ENCODE results near the gene TAF11. TPM values are rescaled to one million over a fixed set of nuclear protein-coding genes. Genes with fewer than 3 reads are reported as not detected.

Gene TAF11
- total and polyA plus RNA-seq, 2 of the 8 experiments (the other 6 are each of a cell fraction or from before 2014, with no cell fraction given) = 38.2 to 48.6 TPM

- H3K23ac ChIP-seq (ENCODE audit: insufficient read length) = no peak overlapping the region
- H2AK5ac ChIP-seq (ENCODE audit: low read depth, low read length) = no peak overlapping the region
- H2AFZ ChIP-seq (ENCODE audit: low read length) = no peak overlapping the region
- no peak overlapping the region for H3K18ac ChIP-seq (ENCODE audit: extremely low read depth, low read length)
- H2BK5ac ChIP-seq (ENCODE audit: low read depth, low read length) = no peak overlapping the region
- H3K9me3 ChIP-seq (ENCODE audit: insufficient read depth in 2 of 2, low read depth in 1 of 2, low read length in 1 of 2) = no peaks in the 10 kb centered on the region
- H3K9ac ChIP-seq (replicated peaks in 1 of 4; ENCODE audit: extremely low read depth in 1 of 4, low read depth in 3 of 4, low read length in 3 of 4) = no peak overlapping the region
- H3K27ac ChIP-seq (ENCODE audit: low read depth, low read length) = no peak overlapping the region
- H4K5ac ChIP-seq (ENCODE audit: insufficient read length, low read depth, low read length) = no peak overlapping the region
- H2BK15ac ChIP-seq (ENCODE audit: low read length) = no peak overlapping the region
- H3K27me3 ChIP-seq (replicated peaks in 1 of 4; ENCODE audit: control insufficient read depth in 3 of 4, extremely low read depth in 1 of 4, insufficient read depth in 3 of 4, low read length in 3 of 4) = no peaks in the 10 kb centered on the region
- CTCF ChIA-PET (ENCODE audit: partially characterized antibody) = no interaction called here
- no peaks in the 10 kb centered on the region for H3K36me3 ChIP-seq (ENCODE audit: control insufficient read depth in 2 of 4, insufficient read depth in 4 of 4, low read length in 3 of 4)
- H3K4ac ChIP-seq (replicated peaks; ENCODE audit: insufficient read length, low read depth, low read length) = no peak overlapping the region
- WGBS, 2 experiments (ENCODE audit: extremely low coverage in 1 of 2, insufficient coverage in 1 of 2, insufficient read length in 1 of 2, insufficient replicate concordance in 2 of 2, low coverage in 1 of 2, low lambda C conversion rate in 2 of 2, missing lambda C conversion rate in 1 of 2) = 85% methylated on average over 4 of the region's 4 CpGs; no CpG with 5 or more reads in 1 of the 2 experiments
- H3K56ac ChIP-seq (replicated peaks; ENCODE audit: insufficient read length, low read depth, low read length) = no peak overlapping the region
- H4K91ac ChIP-seq (replicated peaks; ENCODE audit: insufficient read length, low read length) = no peak overlapping the region
- FAIRE-seq (no peak), DNase-seq (ENCODE audit: low read depth in 1 of 2, low spot score in 2 of 2) (no peak)
- peaks cover 3% of the 10 kb centered on the region; the same call in 1 of the 2 replicates for H3K23me2 ChIP-seq (ENCODE audit: low read depth, low read length)
- H2BK12ac ChIP-seq (ENCODE audit: low read depth, low read length) = no peak overlapping the region
- H3K79me2 ChIP-seq (ENCODE audit: control insufficient read depth in 1 of 2, insufficient read depth in 2 of 2, low read length in 2 of 2) = peaks cover 0 to 23% of the 10 kb centered on the region in 2 experiments; a peak in 2 of 4 replicates
- no peaks in the 10 kb centered on the region; the same call in none of the 2 replicates for H3K79me1 ChIP-seq (ENCODE audit: low read depth, low read length)
- H3K4me2 ChIP-seq (ENCODE audit: insufficient read depth in 1 of 2, low read depth in 2 of 2, low read length in 2 of 2) = no peak overlapping the region
- H2BK120ac ChIP-seq (replicated peaks; ENCODE audit: low read depth, low read length) = no peak overlapping the region
- POLR2A ChIA-PET (ENCODE audit: partially characterized antibody) = interaction anchor here (1.0 kb wide), 1 partner anchor 13 kb away, joined by 4 read pairs; no protein-coding TSS in a partner anchor
- H4K20me1 ChIP-seq (replicated peaks in 1 of 2; ENCODE audit: control insufficient read depth in 1 of 2, insufficient read depth in 2 of 2, low read length in 2 of 2) = peaks cover 17 to 27% of the 10 kb centered on the region in 2 experiments
- no peak overlapping the region for H3K14ac ChIP-seq (ENCODE audit: insufficient read length)
- H4K8ac ChIP-seq (ENCODE audit: extremely low read depth, insufficient read depth, low read length) = no peak overlapping the region
- no peak overlapping the region for H3K4me3 ChIP-seq (ENCODE audit: extremely low read depth in 1 of 4, insufficient read depth in 2 of 4, low read depth in 3 of 4, low read length in 4 of 4)
- peaks cover 0 to 13% (median 4%) of the 10 kb centered on the region in 4 experiments; a peak in 4 of 7 replicates for H3K4me1 ChIP-seq (replicated peaks in 1 of 4; ENCODE audit: control insufficient read depth in 3 of 4, insufficient read depth in 4 of 4, low read length in 3 of 4)
- no peak overlapping the region for H2BK20ac ChIP-seq (ENCODE audit: low read length)
- TF ChIP-seq BRCA1 (IDR thresholded peaks at IDR 0.05; ENCODE audit: low read depth, low read length) (no peak), CHD2 (IDR thresholded peaks at IDR 0.05; ENCODE audit: low read length) (no peak), NRF1 (IDR thresholded peaks at IDR 0.05; ENCODE audit: low read depth, low read length) (no peak), RNF2 (IDR thresholded peaks at IDR 0.05; ENCODE audit: borderline replicate concordance, low read depth, low read length, missing control alignments, poor library complexity, severe bottlenecking) (no peak), TBP (IDR thresholded peaks at IDR 0.05; ENCODE audit: low read depth, low read length) (no peak), USF2 (IDR thresholded peaks at IDR 0.05; ENCODE audit: low read length) (no peak), YY1 (IDR thresholded peaks at IDR 0.05; ENCODE audit: low read depth, low read length) (no peak), CEBPB (IDR thresholded peaks at IDR 0.05; ENCODE audit: low read depth, low read length) (no peak), HDAC6 (IDR thresholded peaks at IDR 0.05; ENCODE audit: low read depth, low read length) (no peak), EP300 (IDR thresholded peaks at IDR 0.05; ENCODE audit: borderline replicate concordance in 1 of 2, low read depth in 2 of 2, low read length in 2 of 2) (no peak), TAF1 (IDR thresholded peaks at IDR 0.05; ENCODE audit: low read depth, low read length) (no peak), POLR2AphosphoS5 (IDR thresholded peaks at IDR 0.05; ENCODE audit: low read depth, low read length) (no peak)
These were observed 41.6 kb upstream of the TAF11 start for GRCh38 chr6:34929241-34929978.
